HEK293 (cell line): Measurements from ENCODE around the gene SPON2.

Source experiments
- CTCF ChIA-PET: fragments of 350-600 bp; formaldehyde crosslinking; extraction: SDS; loops from one replicate; lab custom pipeline; 2021; ENCODE audit warnings: antibody characterized with exemption; lab: Yijun Ruan, JAX
- POLR2A ChIA-PET: fragments of 300-600 bp; formaldehyde crosslinking; extraction: SDS; loops from one replicate; lab custom pipeline; 2020; ENCODE audit warnings: antibody characterized with exemption, inconsistent platforms; lab: Yijun Ruan, JAX
- H3K27ac ChIP-seq: fragments of 200-500 bp; sonication (Bioruptor generic); 2 replicates; pipeline ENCODE4 v1.5.1; 2014; ENCODE audit warnings: low read depth, low read length, control low read depth, inconsistent platforms; ENCODE audit errors: extremely low read depth
- H3K36me3 ChIP-seq, 2 experiments: fragments of 200-500 bp in 1 of 2; sonication (Bioruptor generic) in 1 of 2; 1 replicate in 1 of 2; 2 replicates in 1 of 2; pipeline ENCODE4 v1.5.1; 2014 to 2017; ENCODE audit warnings: inconsistent platforms in 2 of 2, low read length in 2 of 2; ENCODE audit not compliant: control insufficient read depth in 2 of 2, insufficient read depth in 1 of 2
- H3K4me1 ChIP-seq: fragments of 200-500 bp; sonication (Bioruptor generic); 2 replicates; pipeline ENCODE4 v1.5.1; 2014; ENCODE audit warnings: mild to moderate bottlenecking, low read length, inconsistent platforms; ENCODE audit not compliant: control insufficient read depth, insufficient read depth
- H3K4me3 ChIP-seq: 2 replicates; pipeline ENCODE4 v1.5.1; 2011; ENCODE audit warnings: low read depth, mild to moderate bottlenecking, control low read depth, low read length, moderate library complexity
- H3K9me3 ChIP-seq: fragments of 200-500 bp; sonication (Bioruptor generic); 2 replicates; pipeline ENCODE4 v1.5.1; 2014; ENCODE audit warnings: low read depth, low read length, inconsistent platforms; ENCODE audit not compliant: control insufficient read depth, insufficient read depth
- EGR2 ChIP-seq: fragments of 450-650 bp; formaldehyde crosslinking; IDR thresholded peaks from 2 replicates; pipeline ENCODE4 v1.5.1; 2016; ENCODE audit warnings: low read depth, missing biosample characterization, missing genetic modification characterization
- FEZF1 ChIP-seq: fragments of 450-650 bp; formaldehyde crosslinking; IDR thresholded peaks from 2 replicates; pipeline ENCODE4 v1.5.1; 2016; ENCODE audit warnings: missing biosample characterization, missing genetic modification characterization
- IKZF3 ChIP-seq: fragments of 450-650 bp; IDR thresholded peaks from 2 replicates; pipeline ENCODE4 v1.5.0; 2018; ENCODE audit warnings: missing biosample characterization, mild to moderate bottlenecking, missing genetic modification characterization, moderate library complexity
- KLF1 ChIP-seq: fragments of 450-650 bp; formaldehyde crosslinking; IDR thresholded peaks from 2 replicates; pipeline ENCODE4 v1.5.1; 2016; ENCODE audit warnings: missing biosample characterization, missing genetic modification characterization
- KLF10 ChIP-seq: fragments of 450-650 bp; IDR thresholded peaks from 2 replicates; pipeline ENCODE4 v1.5.1; 2018; ENCODE audit warnings: missing biosample characterization, mild to moderate bottlenecking, missing genetic modification characterization
- ZFHX2 ChIP-seq: fragments of 450-650 bp; formaldehyde crosslinking; conservative IDR thresholded peaks from 2 replicates; pipeline ENCODE4 v1.5.1; 2016; ENCODE audit warnings: missing biosample characterization, missing genetic modification characterization
- ZNF184 ChIP-seq: fragments of 450-650 bp; IDR thresholded peaks from 2 replicates; pipeline ENCODE4 v1.5.1; 2018; ENCODE audit warnings: missing biosample characterization, mild to moderate bottlenecking, missing genetic modification characterization
- ZNF19 ChIP-seq: fragments of 450-650 bp; formaldehyde crosslinking; IDR thresholded peaks from 2 replicates; pipeline ENCODE4; 2016; ENCODE audit warnings: missing biosample characterization, missing genetic modification characterization, low read depth
- ZNF214 ChIP-seq: fragments of 450-650 bp; formaldehyde crosslinking; IDR thresholded peaks from 2 replicates; pipeline ENCODE4 v1.5.1; 2017; ENCODE audit warnings: missing biosample characterization, mild to moderate bottlenecking, missing genetic modification characterization, borderline replicate concordance
- ZNF24 ChIP-seq: fragments of 450-650 bp; formaldehyde crosslinking; IDR thresholded peaks from 2 replicates; pipeline ENCODE4 v1.5.1; 2016; ENCODE audit warnings: missing biosample characterization, missing genetic modification characterization
- ZNF274 ChIP-seq, 2 experiments: fragments of 200-500 bp in 1 of 2; fragments of 450-650 bp in 1 of 2; sonication (Bioruptor generic) in 1 of 2; formaldehyde crosslinking in 1 of 2; IDR thresholded peaks; 2 replicates each; pipeline versions ENCODE4 v1.5.1 to v1.6.1; 2014 to 2016; ENCODE audit warnings: borderline replicate concordance in 1 of 2, inconsistent platforms in 1 of 2, low read length in 1 of 2, missing biosample characterization in 1 of 2, missing genetic modification characterization in 1 of 2
- ZNF335 ChIP-seq: fragments of 450-650 bp; formaldehyde crosslinking; conservative IDR thresholded peaks from 2 replicates; pipeline ENCODE4 v1.5.1; 2016; ENCODE audit warnings: missing biosample characterization, missing genetic modification characterization
- ZNF366 ChIP-seq: fragments of 450-650 bp; formaldehyde crosslinking; conservative IDR thresholded peaks from 2 replicates; pipeline ENCODE4 v1.5.1; 2016; ENCODE audit warnings: missing biosample characterization, missing genetic modification characterization
- ZNF529 ChIP-seq: fragments of 450-650 bp; formaldehyde crosslinking; IDR thresholded peaks from 2 replicates; pipeline ENCODE4 v1.5.1; 2017; ENCODE audit warnings: missing genetic modification characterization, missing biosample characterization; ENCODE audit not compliant: insufficient replicate concordance
- ZNF629 ChIP-seq: fragments of 450-650 bp; formaldehyde crosslinking; IDR thresholded peaks from 2 replicates; pipeline ENCODE4 v1.5.1; 2017; ENCODE audit warnings: missing biosample characterization, missing genetic modification characterization
- TF ChIP-seq, protein P1 (sequence below): fragments of 450-650 bp; formaldehyde crosslinking; IDR thresholded peaks from 2 replicates; pipeline ENCODE4 v1.5.1; 2016; ENCODE audit warnings: missing biosample characterization, missing genetic modification characterization, low read depth
- TF ChIP-seq, protein P2 (sequence below): fragments of 450-650 bp; formaldehyde crosslinking; IDR thresholded peaks from 2 replicates; pipeline ENCODE4 v1.5.1; 2016; ENCODE audit warnings: missing biosample characterization, missing genetic modification characterization
- TF ChIP-seq, protein P3 (sequence below): fragments of 450-650 bp; formaldehyde crosslinking; IDR thresholded peaks from 2 replicates; pipeline ENCODE4 v1.5.1; 2016; ENCODE audit warnings: missing biosample characterization, missing genetic modification characterization, borderline replicate concordance
- TF ChIP-seq, protein P4 (sequence below): fragments of 450-650 bp; formaldehyde crosslinking; IDR thresholded peaks from 2 replicates; pipeline ENCODE4 v1.5.1; 2016; ENCODE audit warnings: missing biosample characterization, missing genetic modification characterization

Gene SPON2

DNA sequence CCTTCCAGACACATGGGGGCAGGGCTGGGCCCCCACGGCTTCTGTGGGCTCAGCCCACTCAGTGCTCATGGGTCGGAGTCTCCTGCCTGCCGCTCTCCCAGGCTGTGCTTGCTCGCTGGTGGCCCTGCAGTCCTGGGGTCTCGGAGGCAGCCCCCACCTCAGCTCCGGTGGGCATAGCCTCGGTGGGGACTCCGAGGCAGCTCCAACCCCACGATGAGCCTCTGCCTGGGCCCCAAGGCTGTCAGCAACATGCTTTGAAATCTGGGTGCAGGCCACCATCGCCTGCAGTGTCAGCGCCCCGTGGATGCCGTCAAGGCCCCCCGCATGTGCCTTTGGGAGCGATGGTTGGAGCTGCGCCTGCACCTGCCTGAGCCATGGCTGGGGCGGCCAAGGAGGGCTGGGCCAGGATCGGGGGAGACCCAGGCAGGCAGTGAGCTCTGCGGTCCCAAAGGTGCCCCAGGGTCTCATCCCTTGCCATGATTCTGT is 30.2 kb upstream of the SPON2 start:
- no peaks in the 10 kb centered on the region for H3K9me3 ChIP-seq
- H3K27ac ChIP-seq, result no peak overlapping the region
- H3K4me1 ChIP-seq, result no peaks in the 10 kb centered on the region
- ChIA-PET CTCF (interaction anchor here (0.6 to 1.4 kb wide), 3 partner anchors 35 to 451 kb away, joined by 3 read pairs; no protein-coding TSS in a partner anchor), POLR2A (no interaction called here)
- no peak for TF ChIP-seq ZNF529
- 0 out of 2 replicates have a peak, but pooled peaks have one; percentile 31 for TF ChIP-seq EGR2 (tag by site-specific recombination)
- TF ChIP-seq ZFHX2 (tag by site-specific recombination), result peak; percentile 48
- no peaks in the 10 kb centered on the region for H3K36me3 ChIP-seq
- no peak overlapping the region for H3K4me3 ChIP-seq

DNA sequence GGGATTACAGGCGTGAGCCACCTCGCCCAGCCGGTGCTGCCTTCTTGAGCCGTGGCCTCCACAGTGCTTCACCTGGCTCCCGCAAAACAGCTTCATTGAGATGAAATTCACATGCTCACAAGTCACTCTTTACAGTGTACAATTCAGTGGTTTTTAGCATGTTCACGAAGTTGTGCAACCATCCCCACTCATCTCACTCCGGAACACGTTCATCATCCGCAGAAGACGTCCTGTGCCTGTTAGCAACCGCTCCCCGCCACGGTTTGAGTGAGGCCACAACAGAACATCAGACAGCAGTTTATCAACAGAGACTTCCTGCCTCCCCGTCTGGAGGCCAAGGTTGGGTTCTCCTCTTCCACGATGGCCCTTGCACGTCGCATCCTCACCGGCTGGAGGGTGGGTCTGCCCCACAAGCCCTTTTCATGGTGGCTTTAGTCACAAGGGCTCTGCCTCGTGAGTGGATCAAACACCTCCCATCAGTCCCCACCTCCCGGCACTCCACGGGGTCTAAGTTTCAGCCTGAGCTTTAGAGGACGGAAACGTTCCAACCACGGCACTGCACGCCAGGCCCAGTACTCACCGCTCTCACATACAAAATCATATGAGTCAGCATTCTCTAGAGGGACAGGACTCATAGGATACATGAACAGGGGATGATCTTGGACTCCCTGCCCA is 29.6 kb upstream of the SPON2 start:
- ChIA-PET POLR2A (no interaction called here), CTCF (interaction anchor here (0.6 to 1.4 kb wide), 2 partner anchors 34 to 70 kb away, joined by 3 read pairs; no protein-coding TSS in a partner anchor)
- TF ChIP-seq ZNF24, result no peak
- no peak for TF ChIP-seq IKZF3 (tag by site-specific recombination)
- TF ChIP-seq ZNF335 (tag by site-specific recombination), result no peak
- TF ChIP-seq, protein P1, sequence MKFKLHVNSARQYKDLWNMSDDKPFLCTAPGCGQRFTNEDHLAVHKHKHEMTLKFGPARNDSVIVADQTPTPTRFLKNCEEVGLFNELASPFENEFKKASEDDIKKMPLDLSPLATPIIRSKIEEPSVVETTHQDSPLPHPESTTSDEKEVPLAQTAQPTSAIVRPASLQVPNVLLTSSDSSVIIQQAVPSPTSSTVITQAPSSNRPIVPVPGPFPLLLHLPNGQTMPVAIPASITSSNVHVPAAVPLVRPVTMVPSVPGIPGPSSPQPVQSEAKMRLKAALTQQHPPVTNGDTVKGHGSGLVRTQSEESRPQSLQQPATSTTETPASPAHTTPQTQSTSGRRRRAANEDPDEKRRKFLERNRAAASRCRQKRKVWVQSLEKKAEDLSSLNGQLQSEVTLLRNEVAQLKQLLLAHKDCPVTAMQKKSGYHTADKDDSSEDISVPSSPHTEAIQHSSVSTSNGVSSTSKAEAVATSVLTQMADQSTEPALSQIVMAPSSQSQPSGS, result no peak
- TF ChIP-seq ZNF19 (tag by site-specific recombination), result no peak
- no peak for TF ChIP-seq ZNF629 (tag by site-specific recombination)
- no peak for TF ChIP-seq ZNF274 (IDR thresholded peaks at IDR 0.05; ENCODE audit: low read length)
- no peak for TF ChIP-seq ZNF274 (tag by site-specific recombination; IDR thresholded peaks at IDR 0.05; ENCODE audit: borderline replicate concordance)
- no peak for TF ChIP-seq KLF10 (tag by site-specific recombination)
- TF ChIP-seq, protein P2, sequence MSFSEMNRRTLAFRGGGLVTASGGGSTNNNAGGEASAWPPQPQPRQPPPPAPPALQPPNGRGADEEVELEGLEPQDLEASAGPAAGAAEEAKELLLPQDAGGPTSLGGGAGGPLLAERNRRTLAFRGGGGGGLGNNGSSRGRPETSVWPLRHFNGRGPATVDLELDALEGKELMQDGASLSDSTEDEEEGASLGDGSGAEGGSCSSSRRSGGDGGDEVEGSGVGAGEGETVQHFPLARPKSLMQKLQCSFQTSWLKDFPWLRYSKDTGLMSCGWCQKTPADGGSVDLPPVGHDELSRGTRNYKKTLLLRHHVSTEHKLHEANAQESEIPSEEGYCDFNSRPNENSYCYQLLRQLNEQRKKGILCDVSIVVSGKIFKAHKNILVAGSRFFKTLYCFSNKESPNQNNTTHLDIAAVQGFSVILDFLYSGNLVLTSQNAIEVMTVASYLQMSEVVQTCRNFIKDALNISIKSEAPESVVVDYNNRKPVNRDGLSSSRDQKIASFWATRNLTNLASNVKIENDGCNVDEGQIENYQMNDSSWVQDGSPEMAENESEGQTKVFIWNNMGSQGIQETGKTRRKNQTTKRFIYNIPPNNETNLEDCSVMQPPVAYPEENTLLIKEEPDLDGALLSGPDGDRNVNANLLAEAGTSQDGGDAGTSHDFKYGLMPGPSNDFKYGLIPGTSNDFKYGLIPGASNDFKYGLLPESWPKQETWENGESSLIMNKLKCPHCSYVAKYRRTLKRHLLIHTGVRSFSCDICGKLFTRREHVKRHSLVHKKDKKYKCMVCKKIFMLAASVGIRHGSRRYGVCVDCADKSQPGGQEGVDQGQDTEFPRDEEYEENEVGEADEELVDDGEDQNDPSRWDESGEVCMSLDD, result no peak
- TF ChIP-seq FEZF1, result no peak
- TF ChIP-seq, protein P3, sequence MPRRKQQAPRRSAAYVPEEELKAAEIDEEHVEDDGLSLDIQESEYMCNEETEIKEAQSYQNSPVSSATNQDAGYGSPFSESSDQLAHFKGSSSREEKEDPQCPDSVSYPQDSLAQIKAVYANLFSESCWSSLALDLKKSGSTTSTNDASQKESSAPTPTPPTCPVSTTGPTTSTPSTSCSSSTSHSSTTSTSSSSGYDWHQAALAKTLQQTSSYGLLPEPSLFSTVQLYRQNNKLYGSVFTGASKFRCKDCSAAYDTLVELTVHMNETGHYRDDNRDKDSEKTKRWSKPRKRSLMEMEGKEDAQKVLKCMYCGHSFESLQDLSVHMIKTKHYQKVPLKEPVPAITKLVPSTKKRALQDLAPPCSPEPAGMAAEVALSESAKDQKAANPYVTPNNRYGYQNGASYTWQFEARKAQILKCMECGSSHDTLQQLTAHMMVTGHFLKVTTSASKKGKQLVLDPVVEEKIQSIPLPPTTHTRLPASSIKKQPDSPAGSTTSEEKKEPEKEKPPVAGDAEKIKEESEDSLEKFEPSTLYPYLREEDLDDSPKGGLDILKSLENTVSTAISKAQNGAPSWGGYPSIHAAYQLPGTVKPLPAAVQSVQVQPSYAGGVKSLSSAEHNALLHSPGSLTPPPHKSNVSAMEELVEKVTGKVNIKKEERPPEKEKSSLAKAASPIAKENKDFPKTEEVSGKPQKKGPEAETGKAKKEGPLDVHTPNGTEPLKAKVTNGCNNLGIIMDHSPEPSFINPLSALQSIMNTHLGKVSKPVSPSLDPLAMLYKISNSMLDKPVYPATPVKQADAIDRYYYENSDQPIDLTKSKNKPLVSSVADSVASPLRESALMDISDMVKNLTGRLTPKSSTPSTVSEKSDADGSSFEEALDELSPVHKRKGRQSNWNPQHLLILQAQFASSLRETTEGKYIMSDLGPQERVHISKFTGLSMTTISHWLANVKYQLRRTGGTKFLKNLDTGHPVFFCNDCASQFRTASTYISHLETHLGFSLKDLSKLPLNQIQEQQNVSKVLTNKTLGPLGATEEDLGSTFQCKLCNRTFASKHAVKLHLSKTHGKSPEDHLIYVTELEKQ (tag by site-specific recombination), result no peak
- TF ChIP-seq ZNF366 (tag by site-specific recombination), result no peak
- TF ChIP-seq, protein P4, sequence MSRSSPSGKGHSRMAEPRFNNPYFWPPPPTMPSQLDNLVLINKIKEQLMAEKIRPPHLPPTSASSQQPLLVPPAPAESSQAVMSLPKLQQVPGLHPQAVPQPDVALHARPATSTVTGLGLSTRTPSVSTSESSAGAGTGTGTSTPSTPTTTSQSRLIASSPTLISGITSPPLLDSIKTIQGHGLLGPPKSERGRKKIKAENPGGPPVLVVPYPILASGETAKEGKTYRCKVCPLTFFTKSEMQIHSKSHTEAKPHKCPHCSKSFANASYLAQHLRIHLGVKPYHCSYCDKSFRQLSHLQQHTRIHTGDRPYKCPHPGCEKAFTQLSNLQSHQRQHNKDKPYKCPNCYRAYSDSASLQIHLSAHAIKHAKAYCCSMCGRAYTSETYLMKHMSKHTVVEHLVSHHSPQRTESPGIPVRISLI (tag by site-specific recombination), result no peak
- no peak for TF ChIP-seq KLF1 (tag by site-specific recombination)
- TF ChIP-seq ZNF214, result no peak
- no peak for TF ChIP-seq ZNF184
- Histone ChIP-seq H3K4me1 (no peaks in the 10 kb centered on the region), H3K36me3 (no peaks in the 10 kb centered on the region), H3K27ac (no peak overlapping the region), H3K9me3 (no peaks in the 10 kb centered on the region), H3K4me3 (no peak overlapping the region)
